ENCODE measurements around the gene CDH15. TPM values are rescaled to one million over a fixed set of nuclear protein-coding genes. Genes with fewer than 3 reads are reported as not detected.
"Not testable (repeated sequence)": the region's sequence is repeated elsewhere in the genome, so short reads cannot be mapped to it uniquely, and the experiment has no call there.

The CDH15 gene
- total RNA-seq, 3 donors from 2014 or later, result not detected

GRCh38 chr16:89241187-89242007 lies 69.8 kb downstream of the CDH15 start:
- no peaks in the 10 kb centered on the region for H3K4me1 ChIP-seq
- no peaks in the 10 kb centered on the region for H3K27me3 ChIP-seq
- peak overlapping the region; percentile 97 to 98 for H3K27ac ChIP-seq
- H3K4me3 ChIP-seq, result peak overlapping the region; percentile 66 to 78 (median 78)
- no peaks in the 10 kb centered on the region for H3K9me3 ChIP-seq
- peak; percentile 66 to 67 for DNase-seq (ENCODE audit: low spot score in 2 of 2)
- no peaks in the 10 kb centered on the region for H3K36me3 ChIP-seq
- peak; percentile 47 to 89 (median 76) for TF ChIP-seq POLR2AphosphoS5 (IDR thresholded peaks at IDR 0.05)
- TF ChIP-seq CTCF (IDR thresholded peaks at IDR 0.05), result no peak
- peak; percentile 82 for TF ChIP-seq POLR2A (IDR thresholded peaks at IDR 0.05)
- intact Hi-C loops (cut with DNase I; ENCODE audit: low total_unique reads), result no loop called here

- no peaks in the 10 kb centered on the region for H3K9me3 ChIP-seq
- TF ChIP-seq CTCF (IDR thresholded peaks at IDR 0.05), result no peak
- no peak for TF ChIP-seq POLR2AphosphoS5 (IDR thresholded peaks at IDR 0.05)
- TF ChIP-seq POLR2A (IDR thresholded peaks at IDR 0.05), result no peak
- H3K27me3 ChIP-seq, result no peaks in the 10 kb centered on the region
- no peaks in the 10 kb centered on the region for H3K36me3 ChIP-seq
- no peaks in the 10 kb centered on the region for H3K4me1 ChIP-seq
- DNase-seq (ENCODE audit: low spot score in 2 of 2), result no peak
- H3K4me3 ChIP-seq, result no peak overlapping the region
- H3K27ac ChIP-seq, result no peak overlapping the region
- intact Hi-C loops (cut with DNase I; ENCODE audit: low total_unique reads), result no loop called here
Observed at GRCh38 chr16:89242795-89243200, 71.2 kb downstream of the CDH15 start.

GRCh38 chr16:89243664-89244063 lies 72.1 kb downstream of the CDH15 start:
- no peaks in the 10 kb centered on the region for H3K4me1 ChIP-seq
- TF ChIP-seq CTCF (IDR thresholded peaks at IDR 0.05), result no peak
- TF ChIP-seq POLR2AphosphoS5 (IDR thresholded peaks at IDR 0.05), result no peak
- TF ChIP-seq POLR2A (IDR thresholded peaks at IDR 0.05), result no peak
- H3K27ac ChIP-seq, result no peak overlapping the region
- H3K36me3 ChIP-seq, result no peaks in the 10 kb centered on the region
- H3K4me3 ChIP-seq, result no peak overlapping the region
- intact Hi-C loops (cut with DNase I; ENCODE audit: low total_unique reads), result no loop called here
- no peaks in the 10 kb centered on the region for H3K9me3 ChIP-seq
- no peaks in the 10 kb centered on the region for H3K27me3 ChIP-seq
- DNase-seq (ENCODE audit: low spot score in 2 of 2), result peak in 1 of 2 donors; percentile 35

- H3K27ac ChIP-seq; H3K27me3 ChIP-seq; intact Hi-C loops (cut with DNase I; ENCODE audit: low total_unique reads); H3K4me3 ChIP-seq; H3K9me3 ChIP-seq; H3K36me3 ChIP-seq; H3K4me1 ChIP-seq: not testable (repeated sequence)
- DNase-seq (ENCODE audit: low spot score in 2 of 2), result peak in 1 of 2 donors; percentile 17
Observed at GRCh38 chr16:89244264-89244663, 72.7 kb downstream of the CDH15 start.

- TF ChIP-seq CTCF (IDR thresholded peaks at IDR 0.05), result no peak
- no peak for TF ChIP-seq POLR2AphosphoS5 (IDR thresholded peaks at IDR 0.05)
- no peak for TF ChIP-seq POLR2A (IDR thresholded peaks at IDR 0.05)
- DNase-seq (ENCODE audit: low spot score in 2 of 2), result no peak
- Histone ChIP-seq H3K9me3 (no peaks in the 10 kb centered on the region), H3K27ac (no peak overlapping the region), H3K36me3 (no peaks in the 10 kb centered on the region), H3K27me3 (no peaks in the 10 kb centered on the region), H3K4me3 (no peak overlapping the region), H3K4me1 (no peaks in the 10 kb centered on the region)
- intact Hi-C loops (cut with DNase I; ENCODE audit: low total_unique reads), result no loop called here
Observed at GRCh38 chr16:89244754-89245153, 73.2 kb downstream of the CDH15 start.

Other genes starting within 250 kb of the CDH15 start
- 1 to 10 TPM in 1 of 3 donors, under 1 TPM in 2; 0.64 to 2.3 (median 0.88) TPM for gene CBFA2T3, start 194.5 kb upstream of the CDH15 start, total RNA-seq
- 10 to 100 TPM; 20.8 to 42.3 (median 40.4) TPM for gene ACSF3, start 77.9 kb upstream of the CDH15 start, total RNA-seq
- gene SLC22A31, start 28.8 kb downstream of the CDH15 start, total RNA-seq, result not detected
- 10 to 100 TPM; 10.1 to 20.9 (median 12.5) TPM for gene ZNF778, start 46.0 kb downstream of the CDH15 start, total RNA-seq